Measurements from ENCODE around the gene ADPRHL1.

The ADPRHL1 gene

GRCh38 chr13:113423520-113424163 is 29.6 kb downstream of the ADPRHL1 start:
- H3K9me3 ChIP-seq (replicated peaks; ENCODE audit: insufficient read depth, low read length): no peaks in the 10 kb centered on the region
- TF ChIP-seq, protein P1, sequence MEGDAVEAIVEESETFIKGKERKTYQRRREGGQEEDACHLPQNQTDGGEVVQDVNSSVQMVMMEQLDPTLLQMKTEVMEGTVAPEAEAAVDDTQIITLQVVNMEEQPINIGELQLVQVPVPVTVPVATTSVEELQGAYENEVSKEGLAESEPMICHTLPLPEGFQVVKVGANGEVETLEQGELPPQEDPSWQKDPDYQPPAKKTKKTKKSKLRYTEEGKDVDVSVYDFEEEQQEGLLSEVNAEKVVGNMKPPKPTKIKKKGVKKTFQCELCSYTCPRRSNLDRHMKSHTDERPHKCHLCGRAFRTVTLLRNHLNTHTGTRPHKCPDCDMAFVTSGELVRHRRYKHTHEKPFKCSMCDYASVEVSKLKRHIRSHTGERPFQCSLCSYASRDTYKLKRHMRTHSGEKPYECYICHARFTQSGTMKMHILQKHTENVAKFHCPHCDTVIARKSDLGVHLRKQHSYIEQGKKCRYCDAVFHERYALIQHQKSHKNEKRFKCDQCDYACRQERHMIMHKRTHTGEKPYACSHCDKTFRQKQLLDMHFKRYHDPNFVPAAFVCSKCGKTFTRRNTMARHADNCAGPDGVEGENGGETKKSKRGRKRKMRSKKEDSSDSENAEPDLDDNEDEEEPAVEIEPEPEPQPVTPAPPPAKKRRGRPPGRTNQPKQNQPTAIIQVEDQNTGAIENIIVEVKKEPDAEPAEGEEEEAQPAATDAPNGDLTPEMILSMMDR (IDR thresholded peaks at IDR 0.05; ENCODE audit: low read length): no peak
- no peak for TF ChIP-seq EZH2 (optimal IDR thresholded peaks at IDR 0.05; ENCODE audit: low read depth, low read length)
- TF ChIP-seq EZH2phosphoT487 (IDR thresholded peaks at IDR 0.05; ENCODE audit: low read length): no peak
- H3K4me3 ChIP-seq (ENCODE audit: low read length): no peak overlapping the region
- no peak overlapping the region for H3K9ac ChIP-seq (ENCODE audit: low read length)
- H2AFZ ChIP-seq (ENCODE audit: low read length): no peak overlapping the region
- no peaks in the 10 kb centered on the region for H3K79me2 ChIP-seq (ENCODE audit: low read length)
- no peaks in the 10 kb centered on the region for H4K20me1 ChIP-seq (ENCODE audit: insufficient read depth, low read length)
- no peak overlapping the region for H3K27ac ChIP-seq (ENCODE audit: low read length)
- peaks cover 28% of the 10 kb centered on the region for H3K4me1 ChIP-seq (ENCODE audit: low read length)
- H3K9me2 ChIP-seq (replicated peaks; ENCODE audit: insufficient read depth, low read length): no peaks in the 10 kb centered on the region
- peak; percentile 40 for DNase-seq
- H3K4me2 ChIP-seq (ENCODE audit: low read depth, low read length): peak overlapping the region; percentile 31
- H3F3A ChIP-seq (ENCODE audit: insufficient read depth, low read length): peaks cover 13% of the 10 kb centered on the region; the same call in 1 of the 2 replicates
- peaks cover 44% of the 10 kb centered on the region for H3K27me3 ChIP-seq (replicated peaks; ENCODE audit: insufficient read depth, low read length)
- no peaks in the 10 kb centered on the region for H3K36me3 ChIP-seq (replicated peaks; ENCODE audit: insufficient read depth, low read length)

GRCh38 chr13:113422807-113423519 is 30.3 kb downstream of the ADPRHL1 start:
- H3K9ac ChIP-seq (ENCODE audit: low read length): no peak overlapping the region
- peaks cover 13% of the 10 kb centered on the region; the same call in 1 of the 2 replicates for H3F3A ChIP-seq (ENCODE audit: insufficient read depth, low read length)
- H3K4me2 ChIP-seq (ENCODE audit: low read depth, low read length): peak overlapping the region; percentile 31; the same call in 1 of the 2 replicates
- H3K4me3 ChIP-seq (ENCODE audit: low read length): no peak overlapping the region
- DNase-seq: no peak
- H3K36me3 ChIP-seq (replicated peaks; ENCODE audit: insufficient read depth, low read length): no peaks in the 10 kb centered on the region
- H3K27ac ChIP-seq (ENCODE audit: low read length): no peak overlapping the region
- H3K27me3 ChIP-seq (replicated peaks; ENCODE audit: insufficient read depth, low read length): peaks cover 45% of the 10 kb centered on the region
- peaks cover 28% of the 10 kb centered on the region for H3K4me1 ChIP-seq (ENCODE audit: low read length)
- H3K79me2 ChIP-seq (ENCODE audit: low read length): no peaks in the 10 kb centered on the region
- no peaks in the 10 kb centered on the region for H3K9me2 ChIP-seq (replicated peaks; ENCODE audit: insufficient read depth, low read length)
- TF ChIP-seq EZH2phosphoT487 (IDR thresholded peaks at IDR 0.05; ENCODE audit: low read length) (no peak), EZH2 (optimal IDR thresholded peaks at IDR 0.05; ENCODE audit: low read depth, low read length) (no peak)
- TF ChIP-seq, protein P1 (IDR thresholded peaks at IDR 0.05; ENCODE audit: low read length): no peak
- no peaks in the 10 kb centered on the region for H4K20me1 ChIP-seq (ENCODE audit: insufficient read depth, low read length)
- H2AFZ ChIP-seq (ENCODE audit: low read length): no peak overlapping the region
- H3K9me3 ChIP-seq (replicated peaks; ENCODE audit: insufficient read depth, low read length): no peaks in the 10 kb centered on the region

DNA sequence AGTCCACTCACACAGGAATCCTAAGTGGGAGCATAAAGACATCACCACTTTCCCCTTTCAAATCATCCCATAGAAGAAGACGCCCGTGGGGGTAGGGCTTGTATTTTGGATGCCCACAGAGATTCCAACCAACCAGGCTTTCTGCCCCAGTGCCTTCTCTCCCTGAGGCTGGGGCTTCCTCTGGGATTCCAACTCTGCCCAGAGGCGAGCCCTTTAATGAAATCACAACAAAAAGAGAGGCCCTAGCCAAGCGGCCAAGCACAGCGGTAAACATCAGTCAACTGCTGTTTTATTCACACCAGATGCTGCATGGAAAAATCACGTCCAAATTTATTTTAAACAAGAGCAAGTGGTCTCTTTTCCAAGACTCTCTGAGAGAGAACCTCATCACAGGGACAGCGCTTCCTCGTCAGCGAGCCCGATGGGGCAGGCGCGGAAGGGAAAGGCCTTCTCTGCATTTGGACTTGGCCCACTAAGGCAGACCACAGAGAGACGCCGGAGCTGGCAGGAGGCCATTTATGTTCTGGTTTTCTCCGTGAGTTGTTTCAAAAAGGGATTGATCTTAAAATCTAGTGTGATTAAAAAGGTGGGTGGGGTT is 31.5 kb downstream of the ADPRHL1 start:
- DNase-seq: no peak
- H3K9me2 ChIP-seq (replicated peaks; ENCODE audit: insufficient read depth, low read length): no peaks in the 10 kb centered on the region
- H2AFZ ChIP-seq (ENCODE audit: low read length): no peak overlapping the region
- H3K36me3 ChIP-seq (replicated peaks; ENCODE audit: insufficient read depth, low read length): no peaks in the 10 kb centered on the region
- H3K4me2 ChIP-seq (ENCODE audit: low read depth, low read length): no peak overlapping the region
- H3K27me3 ChIP-seq (replicated peaks; ENCODE audit: insufficient read depth, low read length): peaks cover 57% of the 10 kb centered on the region
- no peaks in the 10 kb centered on the region for H3K79me2 ChIP-seq (ENCODE audit: low read length)
- TF ChIP-seq EZH2 (optimal IDR thresholded peaks at IDR 0.05; ENCODE audit: low read depth, low read length) (no peak), EZH2phosphoT487 (IDR thresholded peaks at IDR 0.05; ENCODE audit: low read length) (no peak)
- TF ChIP-seq, protein P1 (IDR thresholded peaks at IDR 0.05; ENCODE audit: low read length): no peak
- H3K9ac ChIP-seq (ENCODE audit: low read length): no peak overlapping the region
- no peak overlapping the region for H3K27ac ChIP-seq (ENCODE audit: low read length)
- peaks cover 18% of the 10 kb centered on the region for H3K4me1 ChIP-seq (ENCODE audit: low read length)
- 0 out of 2 replicates have a peak, but pooled peaks cover 6% of the 10 kb centered on the region for H3F3A ChIP-seq (ENCODE audit: insufficient read depth, low read length)
- no peak overlapping the region for H3K4me3 ChIP-seq (ENCODE audit: low read length)
- no peaks in the 10 kb centered on the region for H3K9me3 ChIP-seq (replicated peaks; ENCODE audit: insufficient read depth, low read length)
- no peaks in the 10 kb centered on the region for H4K20me1 ChIP-seq (ENCODE audit: insufficient read depth, low read length)

Measured in MM.1S (cell line).